Esophagus muscularis mucosa (tissue), 3 donors: ENCODE results near the gene ATP2B2.

ENCODE experiments used
- CTCF ChIP-seq, 3 experiments: fragments of 200-600 bp in 2 of 3; fragments of 450-650 bp in 1 of 3; sonication (generic) in 2 of 3; IDR thresholded peaks; one replicate each; pipeline ENCODE4 v1.5.1; 2017 to 2019; ENCODE audit warnings: antibody characterized with exemption in 3 of 3, mild to moderate bottlenecking in 2 of 3, moderate library complexity in 1 of 3
- POLR2AphosphoS5 ChIP-seq, 2 donors: sonication (generic); formaldehyde crosslinking; IDR thresholded peaks; one replicate each; pipeline ENCODE4 v1.6.1; 2017; ENCODE audit warnings: antibody characterized with exemption in 2 of 2

DNA sequence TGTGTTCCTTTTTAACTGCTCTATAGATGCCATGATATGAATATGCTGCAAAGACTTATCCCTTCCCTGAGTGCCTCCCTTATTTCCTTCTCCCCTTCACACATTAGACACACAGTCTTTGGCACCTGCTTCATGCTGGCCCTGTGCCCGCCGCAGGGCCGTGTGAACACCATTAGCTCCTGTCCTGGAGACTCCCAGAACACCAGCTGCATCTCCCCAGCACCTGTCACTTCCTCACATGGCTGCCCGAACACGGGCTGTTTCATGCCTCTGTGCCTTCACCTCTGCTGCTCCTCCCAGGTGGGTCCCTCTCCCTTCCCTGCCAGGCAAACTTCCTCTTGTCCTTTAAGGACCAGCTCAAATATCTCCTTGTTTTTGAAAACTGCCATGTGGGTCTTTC is 144.0 kb downstream of the ATP2B2 start:
- TF ChIP-seq CTCF (IDR thresholded peaks at IDR 0.05) (no peak), POLR2AphosphoS5 (IDR thresholded peaks at IDR 0.05) (no peak)
